Stimulated activated CD4-positive, alpha-beta T cell treated with anti-CD3 and anti-CD28 coated beads, Interleukin-4, amount 100 ng/mL, for 48 hours (primary cell): ENCODE measurements around the gene FAM222B.
A peak's percentile ranks its signal among the peaks of the same experiment; 100 is the strongest.

ENCODE experiments used
- DNase-seq, 2 donors: peaks; one replicate each; pipeline ENCODE4 v3.0.0-alpha.2; 2020; ENCODE audit warnings: low read depth in 2 of 2

The FAM222B gene

GRCh38 chr17:28774206-28774605 lies 68.4 kb downstream of the FAM222B start:
- DNase-seq, result no peak

- DNase-seq, result no peak
Observed at GRCh38 chr17:28773736-28774135, 68.9 kb downstream of the FAM222B start.

- DNase-seq, result no peak
Observed at GRCh38 chr17:28765038-28765437, 77.6 kb downstream of the FAM222B start.

GRCh38 chr17:28763804-28764266 lies 78.8 kb downstream of the FAM222B start:
- peak; percentile 70 to 73 for DNase-seq

- DNase-seq, result no peak
Observed at GRCh38 chr17:28763137-28763799, 79.3 kb downstream of the FAM222B start.

GRCh38 chr17:28760601-28761562 lies 81.7 kb downstream of the FAM222B start:
- no peak for DNase-seq

GRCh38 chr17:28759256-28759865 lies 83.2 kb downstream of the FAM222B start:
- DNase-seq, result no peak

GRCh38 chr17:28758411-28759121 lies 84.0 kb downstream of the FAM222B start:
- no peak for DNase-seq

GRCh38 chr17:28756049-28756804 lies 86.4 kb downstream of the FAM222B start:
- no peak for DNase-seq

GRCh38 chr17:28755486-28755885 lies 87.1 kb downstream of the FAM222B start:
- DNase-seq, result no peak

GRCh38 chr17:28751600-28752366 lies 90.8 kb downstream of the FAM222B start:
- no peak for DNase-seq

GRCh38 chr17:28750178-28751047 lies 92.2 kb downstream of the FAM222B start:
- peak; percentile 88 to 89 for DNase-seq

GRCh38 chr17:28749516-28750177 lies 92.9 kb downstream of the FAM222B start:
- no peak for DNase-seq

GRCh38 chr17:28748852-28749515 lies 93.6 kb downstream of the FAM222B start:
- DNase-seq, result no peak

GRCh38 chr17:28747801-28748750 lies 94.5 kb downstream of the FAM222B start:
- no peak for DNase-seq

GRCh38 chr17:28747051-28747691 lies 95.4 kb downstream of the FAM222B start:
- DNase-seq, result no peak
